H1 (cell line): ENCODE data around the gene RGS13. TPM values are rescaled to one million over a fixed set of nuclear protein-coding genes. Genes with fewer than 3 reads are reported as not detected.

Experiments used
- CTCF ChIA-PET: fragments of 300-600 bp; sonication (Branson Sonifier 250); formaldehyde crosslinking; loops from one replicate; lab custom pipeline; 2021; ENCODE audit not compliant: partially characterized antibody; lab: Charles Lee
- POLR2A ChIA-PET: fragments of 300-600 bp; sonication (Branson Sonifier 250); formaldehyde crosslinking; loops from one replicate; lab custom pipeline; 2021; ENCODE audit warnings: inconsistent platforms; ENCODE audit not compliant: partially characterized antibody; lab: Charles Lee
- DNase-seq, 2 experiments: peaks; one replicate each; pipeline versions ENCODE4 v3.0.0 to v3.0.0-alpha.2; 2010 to 2022; ENCODE audit warnings: low spot score in 2 of 2, low read depth in 1 of 2, mixed read lengths in 1 of 2
- FAIRE-seq: peaks from 2 replicates; lab custom pipeline; 2011; peaks lifted over from hg19 to GRCh38; lab: Jason Lieb, UNC
- H2AFZ ChIP-seq: 2 replicates; pipeline ENCODE4 v1.8.1; 2012; ENCODE audit warnings: low read length, inconsistent platforms
- H2AK5ac ChIP-seq: 2 replicates; pipeline ENCODE4 v1.6.1; 2013; ENCODE audit warnings: low read depth, low read length
- H2BK120ac ChIP-seq: replicated peaks from 2 replicates; pipeline ENCODE3; 2013; ENCODE audit warnings: low read depth, low read length, inconsistent platforms
- H2BK12ac ChIP-seq: 2 replicates; pipeline ENCODE4 v1.6.1; 2013; ENCODE audit warnings: low read depth, low read length
- H2BK15ac ChIP-seq: 2 replicates; pipeline ENCODE4 v1.6.1; 2013; ENCODE audit warnings: low read length
- H2BK20ac ChIP-seq: 2 replicates; pipeline ENCODE4 v1.6.1; 2013; ENCODE audit warnings: low read length
- H2BK5ac ChIP-seq: 2 replicates; pipeline ENCODE4 v1.6.1; 2013; ENCODE audit warnings: low read depth, low read length
- H3K14ac ChIP-seq: 2 replicates; pipeline ENCODE4 v1.6.1; 2013; ENCODE audit warnings: inconsistent platforms; ENCODE audit not compliant: insufficient read length
- H3K18ac ChIP-seq: 2 replicates; pipeline ENCODE4 v1.6.1; 2013; ENCODE audit warnings: low read length; ENCODE audit errors: extremely low read depth
- H3K23ac ChIP-seq: 2 replicates; pipeline ENCODE4 v1.6.1; 2013; ENCODE audit warnings: inconsistent platforms; ENCODE audit not compliant: insufficient read length
- H3K23me2 ChIP-seq: 2 replicates; pipeline ENCODE4 v1.6.1; 2013; ENCODE audit warnings: low read depth, low read length
- H3K27ac ChIP-seq: 2 replicates; pipeline ENCODE4 v1.6.1; 2011; ENCODE audit warnings: low read depth, low read length, inconsistent platforms
- H3K27me3 ChIP-seq, 4 experiments: replicated peaks in 1 of 4; 1 replicate in 1 of 4; 2 replicates in 3 of 4; pipeline versions ENCODE4 v1.6.1 to v1.8.1; 2011 to 2013; ENCODE audit warnings: low read length in 3 of 4, mild to moderate bottlenecking in 3 of 4, inconsistent platforms in 2 of 4, mixed read lengths in 2 of 4, moderate library complexity in 1 of 4; ENCODE audit not compliant: control insufficient read depth in 3 of 4, insufficient read depth in 3 of 4; ENCODE audit errors: extremely low read depth in 1 of 4
- H3K36me3 ChIP-seq, 4 experiments: 2 replicates each; pipeline versions ENCODE4 v1.6.1 to v1.8.1; 2011 to 2013; ENCODE audit warnings: mild to moderate bottlenecking in 4 of 4, low read length in 3 of 4, moderate library complexity in 2 of 4, control low read depth in 1 of 4, inconsistent platforms in 1 of 4; ENCODE audit not compliant: insufficient read depth in 4 of 4, control insufficient read depth in 2 of 4
- H3K4ac ChIP-seq: replicated peaks from 2 replicates; pipeline ENCODE3; 2013; ENCODE audit warnings: low read length, low read depth, mixed read lengths, inconsistent platforms; ENCODE audit not compliant: insufficient read length
- H3K4me1 ChIP-seq, 4 experiments: replicated peaks in 1 of 4; 1 replicate in 1 of 4; 2 replicates in 3 of 4; pipeline versions ENCODE4 v1.6.1 to v1.8.1; 2011 to 2013; ENCODE audit warnings: low read length in 3 of 4, inconsistent platforms in 2 of 4, mixed read lengths in 1 of 4; ENCODE audit not compliant: insufficient read depth in 4 of 4, control insufficient read depth in 3 of 4
- H3K4me2 ChIP-seq, 2 experiments: 2 replicates each; pipeline versions ENCODE4 v1.6.1 to v1.8.1; 2011 to 2013; ENCODE audit warnings: low read depth in 2 of 2, low read length in 2 of 2, control low read depth in 1 of 2, inconsistent platforms in 1 of 2, mild to moderate bottlenecking in 1 of 2; ENCODE audit not compliant: insufficient read depth in 1 of 2
- H3K4me3 ChIP-seq, 4 experiments: fragments of 200-600, 300-600 bp in 1 of 4; sonication (generic), shearing (Covaris generic), sonication (Bioruptor Twin) in 1 of 4; 2 replicates each; pipeline versions ENCODE4 v1.5.1 to v1.8.1; 2011 to 2016; ENCODE audit warnings: low read length in 4 of 4, low read depth in 3 of 4, control low read depth in 2 of 4, inconsistent platforms in 2 of 4, mild to moderate bottlenecking in 2 of 4, mixed read lengths in 1 of 4, moderate library complexity in 1 of 4; ENCODE audit not compliant: insufficient read depth in 2 of 4; ENCODE audit errors: extremely low read depth in 1 of 4
- H3K56ac ChIP-seq: replicated peaks from 2 replicates; pipeline ENCODE3; 2013; ENCODE audit warnings: low read depth, mild to moderate bottlenecking, mixed read lengths, low read length, inconsistent platforms; ENCODE audit not compliant: insufficient read length
- H3K79me1 ChIP-seq: 2 replicates; pipeline ENCODE4 v1.6.1; 2013; ENCODE audit warnings: low read depth, low read length, control low read depth
- H3K79me2 ChIP-seq, 2 experiments: 2 replicates each; pipeline versions ENCODE4 v1.6.1 to v1.8.1; 2012 to 2013; ENCODE audit warnings: low read length in 2 of 2, mild to moderate bottlenecking in 2 of 2, inconsistent platforms in 1 of 2; ENCODE audit not compliant: insufficient read depth in 2 of 2, control insufficient read depth in 1 of 2
- H3K9ac ChIP-seq, 4 experiments: replicated peaks in 1 of 4; 1 replicate in 1 of 4; 2 replicates in 3 of 4; pipeline versions ENCODE4 v1.6.1 to v1.8.1; 2011 to 2013; ENCODE audit warnings: low read depth in 3 of 4, low read length in 3 of 4, control low read depth in 2 of 4, mild to moderate bottlenecking in 2 of 4, moderate library complexity in 2 of 4, inconsistent platforms in 1 of 4; ENCODE audit errors: extremely low read depth in 1 of 4
- H3K9me3 ChIP-seq, 2 experiments: 2 replicates each; pipeline versions ENCODE4 v1.6.1 to v1.8.1; 2012 to 2013; ENCODE audit warnings: mild to moderate bottlenecking in 2 of 2, moderate library complexity in 2 of 2, control low read depth in 1 of 2, inconsistent platforms in 1 of 2, low read depth in 1 of 2, low read length in 1 of 2, mixed read lengths in 1 of 2; ENCODE audit not compliant: insufficient read depth in 2 of 2
- H4K20me1 ChIP-seq, 2 experiments: replicated peaks in 1 of 2; 2 replicates each; pipeline versions ENCODE3 to v1.8.1; 2011 to 2013; ENCODE audit warnings: inconsistent platforms in 2 of 2, low read length in 2 of 2, mild to moderate bottlenecking in 1 of 2; ENCODE audit not compliant: insufficient read depth in 2 of 2, control insufficient read depth in 1 of 2
- H4K5ac ChIP-seq: 2 replicates; pipeline ENCODE4 v1.6.1; 2013; ENCODE audit warnings: low read length, low read depth, mixed read lengths, inconsistent platforms; ENCODE audit not compliant: insufficient read length
- H4K8ac ChIP-seq: 2 replicates; pipeline ENCODE4 v1.8.0; 2013; ENCODE audit warnings: mild to moderate bottlenecking, moderate library complexity, low read length, inconsistent platforms; ENCODE audit not compliant: insufficient read depth; ENCODE audit errors: extremely low read depth
- H4K91ac ChIP-seq: replicated peaks from 2 replicates; pipeline ENCODE3; 2013; ENCODE audit warnings: low read length, mixed read lengths, inconsistent platforms; ENCODE audit not compliant: insufficient read length
- RAD21 ChIP-seq, 2 experiments: IDR thresholded peaks in 1 of 2; conservative IDR thresholded peaks in 1 of 2; 2 replicates each; pipeline ENCODE4 v1.6.1; 2011; ENCODE audit warnings: low read depth in 2 of 2, low read length in 2 of 2, improper control_type of control experiment in 1 of 2, inconsistent platforms in 1 of 2, mild to moderate bottlenecking in 1 of 2, moderate library complexity in 1 of 2
- RXRA ChIP-seq: IDR thresholded peaks from 2 replicates; pipeline ENCODE4 v1.6.1; 2011; ENCODE audit warnings: low read depth, mild to moderate bottlenecking, low read length, moderate library complexity; ENCODE audit not compliant: insufficient read depth
- SP2 ChIP-seq: IDR thresholded peaks from 2 replicates; pipeline ENCODE4 v1.6.1; 2012; ENCODE audit warnings: mild to moderate bottlenecking, low read length, inconsistent platforms
- WGBS, 2 experiments: shearing (Covaris generic) in 1 of 2; methylation state at CpG; one replicate each; pipeline versions ENCODE4 v1.1.6 to v1.1.7; 2013 to 2015; ENCODE audit warnings: low lambda C conversion rate in 2 of 2, mixed read lengths in 2 of 2, inconsistent platforms in 1 of 2, low coverage in 1 of 2, missing lambda C conversion rate in 1 of 2; ENCODE audit not compliant: insufficient replicate concordance in 2 of 2, insufficient coverage in 1 of 2, insufficient read length in 1 of 2; ENCODE audit errors: extremely low coverage in 1 of 2, missing lambda C conversion rate in 1 of 2; 5-methylcytosine and 5-hydroxymethylcytosine counted together
- polyA plus RNA-seq, 7 experiments: library from polyadenylated mRNA; depleted of rRNA in 3 of 7; stranded (reverse) in 5 of 7; unstranded in 2 of 7; fragments of >200 nt in 5 of 7; fragments of 200-250 nt in 2 of 7; gene quantifications; 1 replicate in 5 of 7; 2 replicates in 1 of 7; 4 replicates in 1 of 7; pipeline versions ENCODE4 v1.2.1 to v1.2.3, GENCODE V29; 2011 to 2013; ENCODE audit warnings: missing spikeins in 2 of 7, mixed read lengths in 2 of 7
- total RNA-seq: library from RNA; stranded (reverse); fragmentation: NEBNext Ultra II Directional; extraction: Animal tissue kit (Norgen Biotek cat#: 25700); gene quantifications from 2 replicates; pipeline ENCODE4 v1.2.1, GENCODE V29; 2021

The RGS13 gene
- total and polyA plus RNA-seq, 2 of the 8 experiments (the other 6 are each of a cell fraction or from before 2014, with no cell fraction given): not detected

GRCh38 chr1:192668409-192668983 is 32.5 kb downstream of the RGS13 start:
- H3K4me2 ChIP-seq: no peak overlapping the region
- H2AK5ac ChIP-seq: no peak overlapping the region
- FAIRE-seq (no peak), DNase-seq (no peak)
- no peak overlapping the region for H2BK5ac ChIP-seq
- H2BK15ac ChIP-seq: no peak overlapping the region
- H3K27me3 ChIP-seq: no peaks in the 10 kb centered on the region
- H2BK12ac ChIP-seq: no peak overlapping the region
- POLR2A ChIA-PET: no interaction called here
- H3K79me2 ChIP-seq: no peaks in the 10 kb centered on the region
- no peaks in the 10 kb centered on the region for H3K23me2 ChIP-seq
- H3K23ac ChIP-seq: no peak overlapping the region
- no peaks in the 10 kb centered on the region for H3K4me1 ChIP-seq
- TF ChIP-seq RXRA (no peak), RAD21 (IDR thresholded peaks at IDR 0.05 in 1 of 2, conservative IDR thresholded peaks at IDR 0.05 in 1 of 2; ENCODE audit: low read depth in 2 of 2, low read length in 2 of 2) (0 out of 4 replicates have a peak, but pooled peaks of 1 of the 2 experiments have one; percentile 7), SP2 (no peak)
- H3K56ac ChIP-seq: no peak overlapping the region
- CTCF ChIA-PET: interaction anchor here (0.8 to 1.4 kb wide), 4 partner anchors 9 to 137 kb away, joined by 3 to 12 read pairs (median 4); no protein-coding TSS in a partner anchor
- H3K14ac ChIP-seq: no peak overlapping the region
- no peaks in the 10 kb centered on the region for H4K20me1 ChIP-seq
- H3K36me3 ChIP-seq: no peaks in the 10 kb centered on the region
- no peak overlapping the region for H3K9ac ChIP-seq
- H2AFZ ChIP-seq: no peak overlapping the region
- H4K5ac ChIP-seq: no peak overlapping the region
- no peak overlapping the region for H3K4me3 ChIP-seq
- H3K4ac ChIP-seq: no peak overlapping the region
- no peak overlapping the region for H3K18ac ChIP-seq
- H3K9me3 ChIP-seq: no peaks in the 10 kb centered on the region
- H2BK20ac ChIP-seq: no peak overlapping the region
- WGBS, 2 experiments: 96% methylated on average over 5 of the region's 5 CpGs; no CpG with 5 or more reads in 1 of the 2 experiments
- no peak overlapping the region; the same call in 1 of the 2 replicates for H3K27ac ChIP-seq
- H4K91ac ChIP-seq: no peak overlapping the region
- H2BK120ac ChIP-seq: no peak overlapping the region
- H3K79me1 ChIP-seq: no peaks in the 10 kb centered on the region
- H4K8ac ChIP-seq: no peak overlapping the region; the same call in 1 of the 2 replicates
